Astrocyte of the spinal cord (primary cell): Measurements from ENCODE around the gene TMEM269.

Experiments used
- DNase-seq: peaks from one replicate; pipeline ENCODE4 v3.0.0; 2011; ENCODE audit warnings: low read depth, low spot score
- H3K4me3 ChIP-seq: 2 replicates; pipeline ENCODE4 v1.5.1; 2011; ENCODE audit warnings: low read depth, mild to moderate bottlenecking, low read length, moderate library complexity
- in situ Hi-C: cut with HindIII; loops from 2 replicates; pipeline ENCODE4 v1.10.0; 2017; ENCODE audit warnings: low sequenced_read_pairs
- TF ChIP-seq, protein P1 (sequence below): IDR thresholded peaks from 2 replicates; pipeline ENCODE4 v1.5.1; 2012; ENCODE audit warnings: low read depth, mild to moderate bottlenecking, low read length, inconsistent platforms

Gene TMEM269

DNA sequence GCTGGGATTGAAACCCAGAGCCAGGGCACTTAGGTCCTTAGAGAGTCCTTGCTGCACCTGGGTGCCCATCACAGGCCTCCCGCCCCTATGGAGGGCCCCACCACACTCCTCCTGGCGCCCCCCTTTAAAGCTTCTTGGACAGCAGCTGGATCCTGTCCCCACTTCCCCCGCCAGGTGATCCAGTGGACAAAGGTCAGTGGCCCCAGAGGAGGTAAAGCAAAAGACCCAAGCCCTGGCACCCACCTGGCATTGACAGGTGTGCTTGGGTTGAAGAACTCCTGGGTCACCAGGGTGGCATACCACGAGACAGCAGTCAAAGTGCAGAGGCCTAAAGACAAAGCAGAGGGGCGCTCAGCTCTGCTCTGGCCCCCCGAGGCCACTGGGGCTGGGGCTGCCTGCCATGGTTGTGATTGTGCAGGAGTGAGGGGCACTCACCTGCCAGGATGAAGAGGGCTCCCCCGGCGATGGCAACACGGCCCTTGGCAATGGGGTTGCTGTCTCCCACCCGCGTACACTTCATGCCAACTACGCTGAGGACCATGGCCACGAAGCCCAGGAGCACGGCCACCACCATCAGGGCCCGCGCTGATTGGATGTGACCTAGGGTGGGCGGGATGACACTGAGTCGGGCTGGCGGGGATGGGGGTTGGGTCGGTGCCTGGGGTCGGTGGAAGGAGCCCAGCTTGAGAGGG lies 46.7 kb upstream of the TMEM269 start:
- no peak for DNase-seq
- in situ Hi-C loops = no loop called here
- TF ChIP-seq, protein P1, sequence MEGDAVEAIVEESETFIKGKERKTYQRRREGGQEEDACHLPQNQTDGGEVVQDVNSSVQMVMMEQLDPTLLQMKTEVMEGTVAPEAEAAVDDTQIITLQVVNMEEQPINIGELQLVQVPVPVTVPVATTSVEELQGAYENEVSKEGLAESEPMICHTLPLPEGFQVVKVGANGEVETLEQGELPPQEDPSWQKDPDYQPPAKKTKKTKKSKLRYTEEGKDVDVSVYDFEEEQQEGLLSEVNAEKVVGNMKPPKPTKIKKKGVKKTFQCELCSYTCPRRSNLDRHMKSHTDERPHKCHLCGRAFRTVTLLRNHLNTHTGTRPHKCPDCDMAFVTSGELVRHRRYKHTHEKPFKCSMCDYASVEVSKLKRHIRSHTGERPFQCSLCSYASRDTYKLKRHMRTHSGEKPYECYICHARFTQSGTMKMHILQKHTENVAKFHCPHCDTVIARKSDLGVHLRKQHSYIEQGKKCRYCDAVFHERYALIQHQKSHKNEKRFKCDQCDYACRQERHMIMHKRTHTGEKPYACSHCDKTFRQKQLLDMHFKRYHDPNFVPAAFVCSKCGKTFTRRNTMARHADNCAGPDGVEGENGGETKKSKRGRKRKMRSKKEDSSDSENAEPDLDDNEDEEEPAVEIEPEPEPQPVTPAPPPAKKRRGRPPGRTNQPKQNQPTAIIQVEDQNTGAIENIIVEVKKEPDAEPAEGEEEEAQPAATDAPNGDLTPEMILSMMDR = no peak
- H3K4me3 ChIP-seq = no peak overlapping the region

DNA sequence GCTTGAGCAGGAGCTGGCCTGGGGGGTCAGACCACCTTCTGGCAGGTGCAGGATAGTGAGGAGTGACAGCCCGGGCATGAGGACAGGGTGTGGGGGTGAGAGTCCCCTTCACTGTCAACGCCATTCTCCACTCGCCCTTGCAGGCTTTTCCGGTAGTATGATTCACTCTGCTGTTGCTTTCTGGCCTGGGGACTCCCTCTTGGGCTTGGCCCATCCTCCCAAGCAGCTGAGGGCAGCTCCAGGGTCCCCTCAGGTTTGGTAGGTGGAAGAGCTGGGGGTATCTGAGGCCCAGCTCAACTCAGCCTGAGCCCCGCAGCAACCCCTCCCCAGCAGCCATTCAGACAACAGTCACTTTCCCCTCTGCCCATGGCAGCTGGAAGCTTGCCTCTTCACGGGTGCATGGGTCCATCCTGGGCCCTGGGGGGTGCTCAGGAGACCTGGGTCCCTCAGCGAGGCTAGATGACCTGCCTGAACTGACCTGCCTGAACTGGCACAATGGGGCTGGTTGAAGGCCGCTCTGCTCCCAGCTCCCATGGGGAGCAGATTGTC lies 46.0 kb upstream of the TMEM269 start:
- in situ Hi-C loops = no loop called here
- H3K4me3 ChIP-seq = no peak overlapping the region
- TF ChIP-seq, protein P1 = no peak
- DNase-seq = no peak

DNA sequence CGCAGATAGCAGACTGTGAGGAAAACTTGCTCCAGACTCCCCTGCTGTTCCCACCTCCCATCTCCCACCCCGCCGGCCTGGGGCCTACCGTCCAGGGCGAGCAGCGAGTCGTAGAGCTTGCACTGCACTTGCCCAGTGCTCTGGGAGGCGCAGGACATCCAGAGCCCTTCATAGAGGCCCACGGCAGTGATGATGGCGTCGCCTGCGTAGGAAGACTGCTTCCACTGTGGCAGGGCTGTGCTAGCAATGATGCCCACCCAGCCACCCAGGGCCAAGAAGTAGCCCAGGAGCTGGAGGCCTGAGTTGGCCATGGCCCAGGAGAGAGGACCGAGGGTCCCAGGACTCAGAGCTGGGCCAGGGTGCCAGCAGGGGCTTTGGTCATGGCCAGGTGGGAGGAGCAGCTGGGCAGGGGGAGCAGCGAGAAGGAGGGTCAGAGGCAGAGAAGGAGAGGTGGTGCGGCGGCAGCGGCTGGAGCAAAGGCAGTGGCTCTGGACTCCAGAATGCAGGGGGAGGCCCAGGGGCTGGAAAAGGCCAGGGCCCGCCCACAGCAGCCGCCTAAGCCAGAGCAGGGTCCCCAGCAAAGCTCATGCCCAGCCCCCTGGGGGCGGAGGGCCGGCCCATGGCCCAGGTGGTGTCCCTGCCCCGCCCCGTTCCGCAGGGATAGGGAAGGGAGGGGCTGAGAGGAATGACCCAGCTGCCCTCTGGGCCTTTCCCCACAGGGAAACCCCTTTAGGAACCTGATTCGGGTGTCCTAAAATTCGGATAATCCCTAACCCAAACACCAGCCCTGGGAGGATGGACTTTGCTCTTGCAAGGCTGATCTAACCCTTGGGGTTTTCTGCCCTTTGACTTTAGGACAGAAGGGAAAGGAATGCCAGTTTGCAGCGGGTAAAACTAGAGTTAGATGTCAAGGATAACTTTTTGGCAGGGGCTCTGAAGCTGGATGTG lies 44.8 kb upstream of the TMEM269 start, which contains the start of gene CLDN19:
Gene CLDN19, minus strand, starts transcription at position 484 of the 948 bp plus-strand sequence. Its CDS starts 173 bp downstream, at position 311.
- TF ChIP-seq, protein P1 = no peak
- in situ Hi-C loops = no loop called here
- no peak for DNase-seq
- H3K4me3 ChIP-seq = no peak within 1 kb of the TSS

DNA sequence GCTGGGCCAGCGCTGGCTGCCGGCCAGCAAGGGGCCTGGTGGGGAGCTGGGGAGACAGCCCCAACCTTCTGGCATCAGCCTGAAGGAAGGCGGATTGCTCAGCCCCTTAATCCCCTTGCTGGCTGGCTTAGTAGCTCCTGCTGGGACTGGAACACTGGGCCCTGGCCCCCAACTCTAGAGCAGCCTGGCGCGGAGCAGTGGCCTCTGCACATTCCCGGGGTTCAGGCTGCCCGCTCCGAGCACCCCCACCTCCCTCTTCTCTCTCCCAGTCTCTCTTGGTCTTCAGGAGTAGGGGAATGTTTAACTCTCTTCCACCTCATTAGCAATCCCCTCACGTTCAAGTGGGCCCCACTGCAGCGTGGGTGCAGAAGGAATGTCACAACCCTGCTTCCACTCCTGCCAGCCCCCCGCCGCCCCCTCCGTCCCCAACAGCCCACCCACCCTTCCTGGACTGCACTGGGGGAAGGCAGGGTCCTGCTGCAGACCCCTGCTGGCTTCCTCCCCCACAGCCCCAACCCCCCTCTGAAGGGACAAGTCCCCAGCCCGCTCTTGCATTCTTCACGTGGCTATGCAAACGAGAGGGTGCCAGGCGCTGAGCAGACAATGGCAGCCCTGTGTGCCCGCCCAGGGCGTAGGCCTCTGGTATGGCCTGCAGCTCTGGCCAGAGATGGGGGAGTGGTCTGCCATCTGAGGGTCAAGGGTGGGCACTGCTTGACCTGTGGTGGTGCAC lies 43.8 kb upstream of the TMEM269 start:
- H3K4me3 ChIP-seq = no peak overlapping the region
- in situ Hi-C loops = no loop called here
- no peak for DNase-seq
- TF ChIP-seq, protein P1 = no peak

DNA sequence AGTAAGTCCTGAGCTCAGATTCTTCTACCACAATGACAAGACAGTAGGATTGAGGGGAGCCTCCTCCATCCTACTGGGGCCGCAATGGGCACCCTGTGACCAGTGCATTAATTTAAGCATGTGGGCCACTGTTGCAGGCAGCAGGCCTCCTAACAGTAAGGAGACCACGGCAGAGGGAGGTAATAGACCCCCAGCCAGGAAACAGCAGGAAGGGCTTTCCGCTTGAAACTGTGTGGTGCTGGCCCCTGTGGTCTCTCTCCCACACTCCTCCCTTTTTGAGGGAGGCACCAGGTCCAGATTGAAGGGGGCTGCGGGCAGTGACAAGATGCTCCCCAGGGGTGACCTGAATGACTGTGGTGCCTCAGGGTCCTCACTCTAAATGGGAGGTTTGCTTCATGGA lies 43.1 kb upstream of the TMEM269 start:
- no peak for DNase-seq
- TF ChIP-seq, protein P1 = no peak
- H3K4me3 ChIP-seq = no peak overlapping the region
- in situ Hi-C loops = no loop called here

DNA sequence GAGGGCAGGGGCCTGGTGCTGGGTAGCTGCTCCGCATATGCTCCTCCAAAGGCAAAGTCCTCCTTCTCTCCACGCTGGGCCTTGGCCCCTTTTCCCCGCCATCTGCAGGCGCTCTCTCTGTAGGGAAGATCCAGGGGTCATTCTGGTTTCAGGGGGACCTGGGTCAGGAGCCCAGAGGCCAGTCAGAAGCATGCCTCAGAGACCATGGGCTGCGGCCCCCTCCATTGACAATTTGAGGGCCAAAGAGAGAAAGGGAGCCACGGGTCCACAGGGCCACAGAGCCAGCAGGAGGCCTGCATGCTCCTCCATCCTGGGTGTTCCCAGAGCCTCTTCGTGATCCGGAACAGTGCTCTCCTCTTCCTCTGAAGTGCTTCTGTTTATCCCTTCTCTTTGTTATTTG lies 42.6 kb upstream of the TMEM269 start:
- in situ Hi-C loops = no loop called here
- DNase-seq = no peak
- H3K4me3 ChIP-seq = no peak overlapping the region
- TF ChIP-seq, protein P1 = no peak
